ENCODE results near the gene LRIF1.

DNA sequence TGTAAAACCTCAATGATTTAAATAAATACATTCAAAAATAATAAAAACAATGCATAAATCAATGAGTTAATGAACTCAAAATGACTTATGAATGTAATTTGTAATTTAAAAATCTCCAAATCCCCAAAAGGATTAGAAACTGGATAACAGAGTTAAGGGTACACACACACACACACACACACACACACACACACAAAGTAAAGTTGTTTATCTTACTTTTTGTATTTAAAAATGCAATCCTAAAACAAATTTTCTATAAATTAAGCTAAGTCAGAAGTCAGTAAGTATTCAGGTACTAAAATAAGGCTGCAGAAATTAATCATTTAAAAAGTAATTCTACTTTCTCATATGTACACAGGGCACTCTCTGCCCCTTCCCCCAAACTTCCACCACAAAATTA lies 1.8 kb downstream of the LRIF1 start:
- TF ChIP-seq, protein P1, sequence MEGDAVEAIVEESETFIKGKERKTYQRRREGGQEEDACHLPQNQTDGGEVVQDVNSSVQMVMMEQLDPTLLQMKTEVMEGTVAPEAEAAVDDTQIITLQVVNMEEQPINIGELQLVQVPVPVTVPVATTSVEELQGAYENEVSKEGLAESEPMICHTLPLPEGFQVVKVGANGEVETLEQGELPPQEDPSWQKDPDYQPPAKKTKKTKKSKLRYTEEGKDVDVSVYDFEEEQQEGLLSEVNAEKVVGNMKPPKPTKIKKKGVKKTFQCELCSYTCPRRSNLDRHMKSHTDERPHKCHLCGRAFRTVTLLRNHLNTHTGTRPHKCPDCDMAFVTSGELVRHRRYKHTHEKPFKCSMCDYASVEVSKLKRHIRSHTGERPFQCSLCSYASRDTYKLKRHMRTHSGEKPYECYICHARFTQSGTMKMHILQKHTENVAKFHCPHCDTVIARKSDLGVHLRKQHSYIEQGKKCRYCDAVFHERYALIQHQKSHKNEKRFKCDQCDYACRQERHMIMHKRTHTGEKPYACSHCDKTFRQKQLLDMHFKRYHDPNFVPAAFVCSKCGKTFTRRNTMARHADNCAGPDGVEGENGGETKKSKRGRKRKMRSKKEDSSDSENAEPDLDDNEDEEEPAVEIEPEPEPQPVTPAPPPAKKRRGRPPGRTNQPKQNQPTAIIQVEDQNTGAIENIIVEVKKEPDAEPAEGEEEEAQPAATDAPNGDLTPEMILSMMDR (IDR thresholded peaks at IDR 0.05): no peak
- TF ChIP-seq POLR2A (IDR thresholded peaks at IDR 0.05): no peak
